Mononuclear cell (primary cell): ENCODE data around the gene KCNQ1. TPM values are rescaled to one million over a fixed set of nuclear protein-coding genes. Genes with fewer than 3 reads are reported as not detected.

Experiments used
- H3K27me3 ChIP-seq: 2 replicates; pipeline ENCODE4 v1.6.0; 2011; ENCODE audit warnings: low read length, control low read depth; ENCODE audit not compliant: insufficient read depth
- H3K4me1 ChIP-seq: 2 replicates; pipeline ENCODE4 v1.5.1; 2011; ENCODE audit warnings: mild to moderate bottlenecking, low read length, control low read depth; ENCODE audit not compliant: insufficient read depth
- H3K4me3 ChIP-seq: 2 replicates; pipeline ENCODE4 v1.5.1; 2011; ENCODE audit warnings: mild to moderate bottlenecking, low read length, moderate library complexity
- H3K9me3 ChIP-seq: 2 replicates; pipeline ENCODE4 v1.5.1; 2011; ENCODE audit warnings: low read depth, mild to moderate bottlenecking, control low read depth, low read length
- total RNA-seq: library from RNA; depleted of rRNA; stranded (reverse); fragments of >200 nt; gene quantifications from one replicate; pipeline ENCODE4 v1.2.3, GENCODE V29; 2012

Gene KCNQ1
- total RNA-seq, 1 donor, result 12.7 TPM

- H3K27me3 ChIP-seq, result no peaks in the 10 kb centered on the region
- H3K9me3 ChIP-seq, result no peaks in the 10 kb centered on the region
- no peak overlapping the region for H3K4me3 ChIP-seq
- peaks cover 25% of the 10 kb centered on the region for H3K4me1 ChIP-seq
Observed at GRCh38 chr11:2813141-2813908, 368.5 kb downstream of the KCNQ1 start.

GRCh38 chr11:2813968-2814367, 369.2 kb downstream of the KCNQ1 start:
- H3K27me3 ChIP-seq, result no peaks in the 10 kb centered on the region
- peaks cover 25% of the 10 kb centered on the region for H3K4me1 ChIP-seq
- no peak overlapping the region for H3K4me3 ChIP-seq
- no peaks in the 10 kb centered on the region for H3K9me3 ChIP-seq

- no peaks in the 10 kb centered on the region for H3K27me3 ChIP-seq
- H3K4me1 ChIP-seq, result peaks cover 25% of the 10 kb centered on the region
- no peaks in the 10 kb centered on the region for H3K9me3 ChIP-seq
Observed at GRCh38 chr11:2814751-2815150, 369.9 kb downstream of the KCNQ1 start.

GRCh38 chr11:2815762-2816496, 371.1 kb downstream of the KCNQ1 start:
- H3K9me3 ChIP-seq, result no peaks in the 10 kb centered on the region
- H3K4me1 ChIP-seq, result peaks cover 25% of the 10 kb centered on the region
- H3K27me3 ChIP-seq, result no peaks in the 10 kb centered on the region
- no peak overlapping the region for H3K4me3 ChIP-seq

More at GRCh38 chr11:2814751-2815150, 369.9 kb downstream of the KCNQ1 start:
- H3K4me3 ChIP-seq, result no peak overlapping the region

GRCh38 chr11:2816523-2816922, 371.7 kb downstream of the KCNQ1 start:
- no peak overlapping the region for H3K4me3 ChIP-seq
- H3K27me3 ChIP-seq, result no peaks in the 10 kb centered on the region
- peaks cover 19% of the 10 kb centered on the region for H3K4me1 ChIP-seq
- H3K9me3 ChIP-seq, result no peaks in the 10 kb centered on the region

- no peaks in the 10 kb centered on the region for H3K9me3 ChIP-seq
- no peaks in the 10 kb centered on the region for H3K27me3 ChIP-seq
- no peak overlapping the region for H3K4me3 ChIP-seq
- H3K4me1 ChIP-seq, result peaks cover 15% of the 10 kb centered on the region
Observed at GRCh38 chr11:2816941-2817421, 372.2 kb downstream of the KCNQ1 start.

- H3K4me1 ChIP-seq, result peaks cover 10% of the 10 kb centered on the region
- no peaks in the 10 kb centered on the region for H3K9me3 ChIP-seq
Observed at GRCh38 chr11:2817431-2817830, 372.6 kb downstream of the KCNQ1 start.

GRCh38 chr11:2818021-2818420, 373.2 kb downstream of the KCNQ1 start:
- Histone ChIP-seq H3K4me3 (no peak overlapping the region), H3K9me3 (no peaks in the 10 kb centered on the region), H3K27me3 (no peaks in the 10 kb centered on the region), H3K4me1 (peaks cover 5% of the 10 kb centered on the region)

More at GRCh38 chr11:2817431-2817830, 372.6 kb downstream of the KCNQ1 start:
- Histone ChIP-seq H3K27me3 (no peaks in the 10 kb centered on the region), H3K4me3 (no peak overlapping the region)

- Histone ChIP-seq H3K4me3 (no peak overlapping the region), H3K4me1 (peaks cover under 1% of the 10 kb centered on the region), H3K27me3 (no peaks in the 10 kb centered on the region), H3K9me3 (no peaks in the 10 kb centered on the region)
Observed at GRCh38 chr11:2818503-2818902, 373.7 kb downstream of the KCNQ1 start.

GRCh38 chr11:2819316-2819715, 374.5 kb downstream of the KCNQ1 start:
- H3K27me3 ChIP-seq, result no peaks in the 10 kb centered on the region
- no peaks in the 10 kb centered on the region for H3K9me3 ChIP-seq
- H3K4me1 ChIP-seq, result peaks cover 5% of the 10 kb centered on the region
- no peak overlapping the region for H3K4me3 ChIP-seq

GRCh38 chr11:2820976-2821375, 376.2 kb downstream of the KCNQ1 start:
- Histone ChIP-seq H3K27me3 (no peaks in the 10 kb centered on the region), H3K9me3 (no peaks in the 10 kb centered on the region), H3K4me3 (no peak overlapping the region), H3K4me1 (peaks cover 22% of the 10 kb centered on the region)

- no peaks in the 10 kb centered on the region for H3K27me3 ChIP-seq
- peaks cover 31% of the 10 kb centered on the region for H3K4me1 ChIP-seq
- no peaks in the 10 kb centered on the region for H3K9me3 ChIP-seq
- H3K4me3 ChIP-seq, result no peak overlapping the region
Observed at GRCh38 chr11:2821891-2822290, 377.1 kb downstream of the KCNQ1 start.

GRCh38 chr11:2824851-2825250, 380.0 kb downstream of the KCNQ1 start:
- H3K4me3 ChIP-seq, result no peak overlapping the region
- peaks cover 6% of the 10 kb centered on the region for H3K9me3 ChIP-seq
- no peaks in the 10 kb centered on the region for H3K27me3 ChIP-seq
- H3K4me1 ChIP-seq, result peaks cover 41% of the 10 kb centered on the region

GRCh38 chr11:2825261-2825888, 380.6 kb downstream of the KCNQ1 start:
- Histone ChIP-seq H3K4me1 (peaks cover 41% of the 10 kb centered on the region), H3K27me3 (no peaks in the 10 kb centered on the region), H3K4me3 (no peak overlapping the region), H3K9me3 (peaks cover 6% of the 10 kb centered on the region)
